SK-N-MC (cell line): ENCODE data around the gene TUBA4A.

Experiments used
- EZH2 ChIP-seq: fragments of 200-600 bp; sonication (generic); IDR thresholded peaks from one replicate; pipeline ENCODE4 v1.6.1; 2017; ENCODE audit warnings: antibody characterized with exemption
- POLR2AphosphoS5 ChIP-seq: IDR thresholded peaks from 2 replicates; pipeline ENCODE4 v1.6.1; 2012; ENCODE audit warnings: mild to moderate bottlenecking, low read depth, low read length, borderline replicate concordance

- no peak for TF ChIP-seq EZH2
- no peak for TF ChIP-seq POLR2AphosphoS5
Measured at GRCh38 chr2:219230059-219230540, 23.6 kb downstream of the TUBA4A start.
